ENCODE results near the gene PPARD. TPM values are rescaled to one million over a fixed set of nuclear protein-coding genes. Genes with fewer than 3 reads are reported as not detected.
A peak's percentile ranks its signal among the peaks of the same experiment; 100 is the strongest.

The PPARD gene
- total and polyA plus RNA-seq, 2 of the 13 experiments (the other 11 are each of a cell fraction or from before 2014, with no cell fraction given) = 6.1 to 13.3 TPM

DNA sequence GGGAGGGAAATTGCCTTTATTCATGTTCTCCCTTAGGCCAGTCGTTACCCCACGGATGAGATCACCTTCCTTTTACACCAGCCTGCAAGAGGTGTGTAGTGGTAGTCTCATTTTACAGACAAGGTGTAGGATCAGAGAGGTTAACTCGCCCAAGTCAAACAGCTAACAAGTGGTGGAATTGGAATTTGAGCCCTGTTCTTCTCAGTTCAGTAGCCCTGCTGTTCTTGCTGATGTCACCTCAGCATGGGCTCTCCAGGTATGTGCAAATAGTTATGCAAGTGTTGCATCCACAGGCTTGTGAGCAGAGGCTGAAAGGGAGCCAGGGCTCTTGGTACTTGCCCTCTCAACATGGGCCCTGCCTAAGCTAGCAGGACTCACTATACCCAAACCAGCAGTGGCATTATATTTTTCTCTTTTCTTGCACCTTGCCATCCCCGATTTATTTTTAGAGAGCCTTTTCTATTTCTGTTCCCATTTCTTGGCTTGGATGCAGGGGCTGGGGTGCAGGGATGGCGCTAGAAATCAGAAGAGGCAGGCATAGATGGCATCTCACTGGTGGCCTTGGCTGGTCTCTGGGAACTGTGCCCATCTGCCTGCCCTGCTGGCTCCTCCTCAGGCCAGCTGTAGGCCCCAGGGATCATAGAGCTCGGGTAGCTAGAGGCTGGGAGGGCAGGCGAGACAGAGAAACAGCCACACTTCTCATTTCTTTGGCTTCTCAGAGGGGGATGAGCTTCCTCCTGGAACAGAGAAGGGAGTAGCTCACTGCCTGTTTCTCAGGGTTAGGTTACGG, 18.2 kb downstream of the PPARD start (continued):
- TF ChIP-seq, protein P1, sequence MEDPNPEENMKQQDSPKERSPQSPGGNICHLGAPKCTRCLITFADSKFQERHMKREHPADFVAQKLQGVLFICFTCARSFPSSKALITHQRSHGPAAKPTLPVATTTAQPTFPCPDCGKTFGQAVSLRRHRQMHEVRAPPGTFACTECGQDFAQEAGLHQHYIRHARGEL (CRISPR knock-in tag; IDR thresholded peaks at IDR 0.05) = no peak
- TF ChIP-seq DNMT3B (CRISPR knock-in tag; conservative IDR thresholded peaks at IDR 0.05) = peak; percentile 62; the same call in 1 of the 2 replicates
- TF ChIP-seq WIZ (CRISPR knock-in tag; IDR thresholded peaks at IDR 0.05) = no peak
- no peak; the same call in 1 of the 2 replicates for TF ChIP-seq KDM5B (CRISPR knock-in tag; IDR thresholded peaks at IDR 0.05; ENCODE audit: borderline replicate concordance)
- TF ChIP-seq ATF1 (CRISPR knock-in tag; IDR thresholded peaks at IDR 0.05) = peak; percentile 55
- no peak for TF ChIP-seq TEAD2 (CRISPR knock-in tag; IDR thresholded peaks at IDR 0.05)
- TF ChIP-seq RFX1 (IDR thresholded peaks at IDR 0.05) = no peak
- TF ChIP-seq PHF5A (CRISPR knock-in tag; IDR thresholded peaks at IDR 0.05; ENCODE audit: low read depth, unreplicated experiment) = peak; percentile 94
- TF ChIP-seq, protein P2, sequence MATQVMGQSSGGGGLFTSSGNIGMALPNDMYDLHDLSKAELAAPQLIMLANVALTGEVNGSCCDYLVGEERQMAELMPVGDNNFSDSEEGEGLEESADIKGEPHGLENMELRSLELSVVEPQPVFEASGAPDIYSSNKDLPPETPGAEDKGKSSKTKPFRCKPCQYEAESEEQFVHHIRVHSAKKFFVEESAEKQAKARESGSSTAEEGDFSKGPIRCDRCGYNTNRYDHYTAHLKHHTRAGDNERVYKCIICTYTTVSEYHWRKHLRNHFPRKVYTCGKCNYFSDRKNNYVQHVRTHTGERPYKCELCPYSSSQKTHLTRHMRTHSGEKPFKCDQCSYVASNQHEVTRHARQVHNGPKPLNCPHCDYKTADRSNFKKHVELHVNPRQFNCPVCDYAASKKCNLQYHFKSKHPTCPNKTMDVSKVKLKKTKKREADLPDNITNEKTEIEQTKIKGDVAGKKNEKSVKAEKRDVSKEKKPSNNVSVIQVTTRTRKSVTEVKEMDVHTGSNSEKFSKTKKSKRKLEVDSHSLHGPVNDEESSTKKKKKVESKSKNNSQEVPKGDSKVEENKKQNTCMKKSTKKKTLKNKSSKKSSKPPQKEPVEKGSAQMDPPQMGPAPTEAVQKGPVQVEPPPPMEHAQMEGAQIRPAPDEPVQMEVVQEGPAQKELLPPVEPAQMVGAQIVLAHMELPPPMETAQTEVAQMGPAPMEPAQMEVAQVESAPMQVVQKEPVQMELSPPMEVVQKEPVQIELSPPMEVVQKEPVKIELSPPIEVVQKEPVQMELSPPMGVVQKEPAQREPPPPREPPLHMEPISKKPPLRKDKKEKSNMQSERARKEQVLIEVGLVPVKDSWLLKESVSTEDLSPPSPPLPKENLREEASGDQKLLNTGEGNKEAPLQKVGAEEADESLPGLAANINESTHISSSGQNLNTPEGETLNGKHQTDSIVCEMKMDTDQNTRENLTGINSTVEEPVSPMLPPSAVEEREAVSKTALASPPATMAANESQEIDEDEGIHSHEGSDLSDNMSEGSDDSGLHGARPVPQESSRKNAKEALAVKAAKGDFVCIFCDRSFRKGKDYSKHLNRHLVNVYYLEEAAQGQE (IDR thresholded peaks at IDR 0.05; ENCODE audit: borderline replicate concordance in 1 of 2, low read depth in 1 of 2, low read length in 2 of 2) = no peak
- TF ChIP-seq ATF7 (IDR thresholded peaks at IDR 0.05) = peak; percentile 88
- TF ChIP-seq ATF7 (CRISPR knock-in tag; IDR thresholded peaks at IDR 0.05) = peak; percentile 94
- TF ChIP-seq, protein P3, sequence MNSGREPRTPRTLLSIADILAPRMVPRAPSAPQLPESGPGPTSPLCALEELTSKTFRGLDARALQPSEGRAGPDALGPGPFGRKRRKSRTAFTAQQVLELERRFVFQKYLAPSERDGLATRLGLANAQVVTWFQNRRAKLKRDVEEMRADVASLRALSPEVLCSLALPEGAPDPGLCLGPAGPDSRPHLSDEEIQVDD (CRISPR knock-in tag; IDR thresholded peaks at IDR 0.05; ENCODE audit: borderline replicate concordance) = no peak
- no peak for TF ChIP-seq FOXM1 (CRISPR knock-in tag; IDR thresholded peaks at IDR 0.05)
- TF ChIP-seq ZSCAN9 (CRISPR knock-in tag; IDR thresholded peaks at IDR 0.05; ENCODE audit: borderline replicate concordance) = peak; percentile 86
- TF ChIP-seq ZNF557 (CRISPR knock-in tag; IDR thresholded peaks at IDR 0.05) = no peak
- TF ChIP-seq BCL6 (CRISPR knock-in tag; IDR thresholded peaks at IDR 0.05) = peak; percentile 95
- TF ChIP-seq, protein P4, sequence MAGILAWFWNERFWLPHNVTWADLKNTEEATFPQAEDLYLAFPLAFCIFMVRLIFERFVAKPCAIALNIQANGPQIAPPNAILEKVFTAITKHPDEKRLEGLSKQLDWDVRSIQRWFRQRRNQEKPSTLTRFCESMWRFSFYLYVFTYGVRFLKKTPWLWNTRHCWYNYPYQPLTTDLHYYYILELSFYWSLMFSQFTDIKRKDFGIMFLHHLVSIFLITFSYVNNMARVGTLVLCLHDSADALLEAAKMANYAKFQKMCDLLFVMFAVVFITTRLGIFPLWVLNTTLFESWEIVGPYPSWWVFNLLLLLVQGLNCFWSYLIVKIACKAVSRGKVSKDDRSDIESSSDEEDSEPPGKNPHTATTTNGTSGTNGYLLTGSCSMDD (CRISPR knock-in tag; IDR thresholded peaks at IDR 0.05) = no peak
- no peak for TF ChIP-seq ZNF552 (CRISPR knock-in tag; IDR thresholded peaks at IDR 0.05; ENCODE audit: borderline replicate concordance)
- TF ChIP-seq MAFF (IDR thresholded peaks at IDR 0.05; ENCODE audit: low read depth, low read length) = peak; percentile 72
- TF ChIP-seq, protein P5, sequence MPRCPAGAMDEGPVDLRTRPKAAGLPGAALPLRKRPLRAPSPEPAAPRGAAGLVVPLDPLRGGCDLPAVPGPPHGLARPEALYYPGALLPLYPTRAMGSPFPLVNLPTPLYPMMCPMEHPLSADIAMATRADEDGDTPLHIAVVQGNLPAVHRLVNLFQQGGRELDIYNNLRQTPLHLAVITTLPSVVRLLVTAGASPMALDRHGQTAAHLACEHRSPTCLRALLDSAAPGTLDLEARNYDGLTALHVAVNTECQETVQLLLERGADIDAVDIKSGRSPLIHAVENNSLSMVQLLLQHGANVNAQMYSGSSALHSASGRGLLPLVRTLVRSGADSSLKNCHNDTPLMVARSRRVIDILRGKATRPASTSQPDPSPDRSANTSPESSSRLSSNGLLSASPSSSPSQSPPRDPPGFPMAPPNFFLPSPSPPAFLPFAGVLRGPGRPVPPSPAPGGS (CRISPR knock-in tag; IDR thresholded peaks at IDR 0.05) = no peak; the same call in 1 of the 2 replicates

Data from HepG2 (cell line).